ENCODE measurements around the gene MPRIP. TPM values are rescaled to one million over a fixed set of nuclear protein-coding genes. Genes with fewer than 3 reads are reported as not detected.
A peak's percentile ranks its signal among the peaks of the same experiment; 100 is the strongest.

MPRIP gene
- total RNA-seq, 1 experiment from 2014 or later: 135 TPM

DNA sequence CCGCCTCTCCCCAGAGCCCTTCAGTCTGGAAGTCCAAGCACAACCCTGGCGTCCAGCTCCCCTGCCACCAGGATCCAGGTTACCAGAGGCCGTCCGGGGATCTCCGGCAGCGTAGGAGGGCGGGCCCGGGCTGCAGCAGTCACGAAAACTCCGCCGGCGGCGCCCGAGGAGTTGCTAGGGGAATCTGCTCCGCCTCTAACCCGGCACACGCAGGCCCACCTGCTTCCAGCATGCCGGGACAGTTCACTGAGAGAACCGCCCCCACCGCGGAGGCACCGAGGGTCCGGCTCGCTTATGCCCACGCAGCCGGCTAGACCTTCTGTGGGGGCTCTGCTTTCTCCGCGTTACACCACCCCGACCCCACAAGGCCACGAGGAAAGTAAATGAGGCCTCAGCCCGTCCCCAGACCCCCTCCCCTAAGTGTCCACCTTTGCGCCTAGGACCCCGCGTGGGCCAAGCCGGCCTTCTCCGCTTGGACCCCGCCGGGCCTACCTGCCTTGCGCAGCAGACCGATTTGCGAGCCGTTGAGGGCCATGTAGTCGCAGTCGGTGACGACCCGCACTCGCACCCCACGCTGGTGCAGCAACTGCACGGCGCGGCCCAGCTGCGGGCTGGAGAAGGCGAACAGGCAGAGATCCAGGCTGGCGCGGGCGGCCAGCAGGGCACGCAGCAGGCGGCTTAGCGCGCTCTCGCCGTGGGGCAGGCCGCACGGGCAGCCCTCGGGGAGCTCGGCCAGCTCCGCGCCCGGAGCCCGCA is 163.3 kb downstream of the MPRIP start:
- DNase-seq (ENCODE audit: low read depth): peak; percentile 70

- peak; percentile 91 for DNase-seq (ENCODE audit: low read depth)
Measured at GRCh38 chr17:17206124-17206912, 164.1 kb downstream of the MPRIP start, which contains the start of gene PLD6. PLD6 (minus strand) TSS chr17:17206333; CDS start chr17:17206286, 47 bp downstream.

DNA sequence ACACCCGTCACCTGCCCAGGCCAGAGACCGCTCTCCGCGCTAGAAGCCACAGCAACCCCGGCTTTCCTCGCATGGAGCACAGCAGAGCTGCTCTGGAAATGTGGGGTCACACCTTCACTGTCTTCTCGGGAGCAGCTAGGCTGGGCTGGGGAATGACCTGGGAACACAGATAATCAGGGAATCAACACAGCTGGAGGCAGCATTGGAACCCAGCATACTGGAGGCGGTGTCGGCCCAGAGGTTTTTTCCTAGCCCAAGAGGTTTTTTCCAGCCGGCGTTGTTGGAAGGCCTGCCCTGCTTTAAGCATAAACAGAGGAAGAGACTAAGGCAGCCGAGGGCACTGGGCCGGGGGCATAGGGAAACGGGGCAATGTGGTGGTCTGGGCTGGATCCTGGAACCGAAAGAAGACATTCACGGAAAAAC is 164.7 kb downstream of the MPRIP start:
- no peak for DNase-seq (ENCODE audit: low read depth)

DNA sequence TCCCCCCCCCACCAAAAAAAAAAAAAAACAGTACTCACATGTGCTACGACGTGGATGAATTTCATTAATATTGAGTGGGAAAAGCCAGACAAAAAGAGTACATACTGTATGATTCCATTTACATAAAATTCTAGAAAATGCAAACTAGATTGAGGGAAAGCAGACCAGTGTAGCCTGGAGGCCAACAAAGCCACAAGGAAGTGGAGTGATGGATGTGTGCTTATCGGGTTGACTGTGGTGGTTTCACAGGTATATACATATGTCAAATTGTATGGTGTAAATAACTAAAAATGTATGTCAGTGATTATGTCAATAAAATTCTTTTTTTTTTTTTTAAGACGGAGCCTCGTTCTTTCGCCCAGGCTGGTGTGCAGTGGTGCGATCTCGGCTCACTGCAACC is 165.7 kb downstream of the MPRIP start:
- DNase-seq (ENCODE audit: low read depth): no peak

- no peak for DNase-seq (ENCODE audit: low read depth)
Measured at GRCh38 chr17:17213775-17214174, 171.5 kb downstream of the MPRIP start.

DNA sequence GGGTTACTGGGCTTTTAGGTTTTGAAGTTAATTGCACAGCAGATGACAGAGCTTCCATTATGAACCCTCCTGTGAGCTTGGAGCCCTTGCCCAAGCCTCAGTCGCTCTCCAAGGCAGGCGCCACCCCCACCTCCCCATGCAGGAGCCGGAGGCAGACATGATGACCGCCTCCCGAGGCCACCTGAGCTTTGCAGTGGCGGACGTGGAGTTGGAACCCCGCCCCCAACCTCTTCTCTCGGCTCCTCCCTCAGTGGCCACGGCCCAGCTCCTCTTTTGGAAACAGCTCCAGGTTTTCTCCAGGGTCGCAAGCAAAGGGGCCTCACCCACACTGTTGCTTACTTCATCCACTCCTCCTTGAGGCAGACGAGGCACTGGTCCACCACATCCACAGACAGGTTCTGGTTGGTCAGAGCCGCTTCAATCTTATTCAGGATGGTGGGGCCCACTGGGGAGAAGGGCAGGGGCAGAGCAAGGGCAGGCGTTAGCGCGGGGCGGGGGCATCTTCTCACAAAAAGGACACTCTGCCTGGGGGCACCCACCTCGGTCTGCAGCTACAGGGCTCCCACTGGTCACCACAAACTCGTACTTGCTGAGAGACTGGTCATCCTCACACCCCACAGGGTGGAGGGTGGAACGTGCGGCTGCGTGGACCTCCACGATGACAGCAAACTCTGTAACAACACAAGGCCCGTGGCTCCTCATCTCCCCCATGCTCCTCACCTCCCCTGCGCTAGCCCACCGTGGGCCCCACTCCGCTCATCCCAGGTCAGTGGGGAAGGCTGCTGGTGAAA is 172.6 kb downstream of the MPRIP start:
- no peak for DNase-seq (ENCODE audit: low read depth)

DNA sequence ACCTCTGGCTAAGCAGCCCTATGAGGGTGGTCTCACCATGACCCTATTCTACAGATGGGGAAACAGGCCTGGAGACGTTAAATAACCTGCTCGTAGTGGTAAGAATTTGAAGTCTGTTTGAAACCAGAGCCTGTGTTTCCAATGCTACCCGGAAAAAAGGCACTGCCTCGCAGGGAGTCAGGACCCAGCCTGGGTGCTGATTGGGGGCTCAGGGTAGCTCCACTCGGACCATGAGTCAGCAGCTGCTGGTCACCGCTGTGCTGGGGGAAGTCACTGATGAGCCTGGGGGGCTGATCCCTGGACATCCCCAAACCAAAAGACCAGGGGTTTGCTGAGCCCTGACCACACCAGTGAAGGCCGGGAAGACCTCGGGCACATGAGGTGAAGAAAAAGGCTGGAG is 173.3 kb downstream of the MPRIP start:
- DNase-seq (ENCODE audit: low read depth): no peak

GRCh38 chr17:17216236-17216635 is 174.0 kb downstream of the MPRIP start:
- no peak for DNase-seq (ENCODE audit: low read depth)

DNA sequence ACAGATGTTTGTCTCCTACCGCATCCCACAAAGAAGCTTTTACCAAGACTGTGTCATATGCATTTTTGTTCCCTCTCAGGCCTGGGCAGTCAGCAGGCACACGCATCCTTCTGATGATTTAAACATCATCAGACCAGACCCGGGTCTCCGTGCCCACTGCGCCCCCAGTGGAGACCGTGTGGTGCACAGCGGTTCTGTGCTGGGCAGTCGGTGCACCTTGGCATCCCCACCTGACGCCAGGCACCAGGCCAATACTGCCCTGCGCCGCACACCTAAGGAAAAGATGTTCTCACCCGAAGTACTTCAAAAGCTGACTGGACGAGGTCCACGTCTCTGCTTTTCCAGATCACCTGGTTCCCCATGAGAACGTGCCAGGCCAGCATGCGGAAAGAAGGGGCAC is 174.5 kb downstream of the MPRIP start:
- DNase-seq (ENCODE audit: low read depth): no peak

DNA sequence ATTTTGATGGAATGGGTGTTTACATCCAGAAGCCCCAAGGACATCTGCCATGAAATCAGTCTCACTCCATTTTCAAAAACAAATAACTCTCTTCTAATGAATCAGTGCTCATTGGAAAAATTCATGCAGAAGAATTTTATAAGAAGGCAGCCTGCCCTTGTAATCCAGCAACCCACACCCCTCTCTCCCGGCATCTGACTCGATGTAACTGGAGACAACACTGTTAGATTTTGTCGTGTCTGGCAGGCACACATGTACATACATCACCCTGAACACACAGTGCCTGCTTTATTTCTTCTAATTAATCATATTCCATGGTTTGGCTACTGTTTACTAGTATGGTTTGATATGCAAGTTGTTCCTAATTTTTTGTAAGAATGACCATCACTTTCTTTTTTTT is 175.7 kb downstream of the MPRIP start:
- no peak for DNase-seq (ENCODE audit: low read depth)

- no peak for DNase-seq (ENCODE audit: low read depth)
Measured at GRCh38 chr17:17220529-17220928, 178.3 kb downstream of the MPRIP start.

DNA sequence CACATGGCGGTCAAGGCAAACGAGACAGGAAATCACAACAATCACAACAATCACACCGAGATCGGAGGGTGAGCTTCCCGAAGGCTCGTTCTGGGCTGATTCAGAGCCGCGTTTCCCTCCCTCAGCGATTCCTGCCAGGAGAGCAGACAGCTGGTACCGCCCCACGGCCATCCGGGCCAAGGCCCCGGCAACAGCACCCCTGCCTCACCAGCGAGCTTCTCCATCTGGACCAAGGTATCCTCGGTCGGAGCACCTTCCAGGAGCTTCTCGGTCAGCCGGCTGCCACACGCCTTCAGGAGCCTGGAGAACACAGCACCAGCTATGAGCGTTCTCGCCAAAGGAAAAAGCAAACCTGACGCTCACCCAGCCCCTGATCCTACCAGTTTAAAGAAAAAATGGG is 179.1 kb downstream of the MPRIP start:
- no peak for DNase-seq (ENCODE audit: low read depth)

- DNase-seq (ENCODE audit: low read depth): no peak
Measured at GRCh38 chr17:17223736-17224135, 181.5 kb downstream of the MPRIP start.

- DNase-seq (ENCODE audit: low read depth): no peak
Measured at GRCh38 chr17:17224137-17224536, 181.9 kb downstream of the MPRIP start.

DNA sequence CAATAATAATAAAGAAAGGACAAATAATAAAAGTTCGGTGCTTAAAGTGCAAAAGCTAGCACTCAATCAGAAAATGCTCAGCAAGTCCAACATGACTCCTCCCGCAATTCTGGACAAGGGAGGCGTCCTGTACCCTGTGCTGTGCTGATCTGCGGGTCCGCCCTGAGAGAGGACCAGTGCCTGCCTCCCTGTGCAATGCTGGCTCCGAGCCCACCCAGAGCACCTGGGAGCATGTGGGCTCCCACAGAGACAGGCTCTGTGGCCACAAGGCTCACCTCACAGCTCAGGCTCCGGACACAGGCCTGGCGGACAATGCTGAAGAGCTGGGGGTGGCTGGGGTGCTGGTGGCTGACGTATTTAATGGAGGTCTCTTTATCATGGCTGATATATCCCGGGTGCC is 183.6 kb downstream of the MPRIP start:
- DNase-seq (ENCODE audit: low read depth): no peak

DNA sequence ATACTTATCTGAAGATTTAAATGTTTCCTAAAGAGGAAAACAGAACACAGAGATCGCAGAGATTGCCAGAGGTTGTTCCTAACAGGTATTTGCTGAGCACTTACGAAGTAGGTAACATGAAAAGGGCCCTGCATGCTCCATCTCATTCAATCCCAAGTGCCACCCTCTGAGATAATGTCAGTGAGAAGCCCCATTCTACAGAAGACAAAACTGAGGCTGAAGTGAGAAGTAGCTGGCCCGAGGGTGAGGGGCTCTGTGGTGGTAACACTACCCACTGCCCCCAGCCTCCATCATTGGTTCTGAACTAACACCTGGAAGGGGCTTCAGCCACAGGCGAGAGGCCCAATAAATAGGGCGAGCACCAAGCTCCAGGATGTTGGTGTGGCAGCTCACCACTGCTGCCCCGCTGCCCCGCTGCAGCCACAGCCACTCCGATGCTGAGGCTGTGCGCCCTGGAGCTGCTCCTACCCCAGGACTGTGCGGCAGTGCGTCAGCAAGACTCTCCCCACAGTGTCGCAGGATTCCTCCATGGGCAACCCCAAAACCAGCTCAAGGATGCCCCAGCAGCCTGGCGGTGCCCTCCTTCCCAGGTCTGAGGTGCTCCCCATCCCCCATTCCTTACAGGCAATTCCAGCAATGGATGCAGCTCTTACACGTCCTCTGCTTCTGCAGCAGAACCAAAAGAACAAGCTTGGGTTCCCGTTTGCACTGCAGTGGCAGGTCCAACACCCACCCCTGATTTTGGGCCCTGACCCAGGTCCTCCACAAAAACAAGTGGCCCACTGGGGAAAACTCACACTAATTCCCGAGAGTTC is 184.4 kb downstream of the MPRIP start:
- DNase-seq (ENCODE audit: low read depth): no peak

DNA sequence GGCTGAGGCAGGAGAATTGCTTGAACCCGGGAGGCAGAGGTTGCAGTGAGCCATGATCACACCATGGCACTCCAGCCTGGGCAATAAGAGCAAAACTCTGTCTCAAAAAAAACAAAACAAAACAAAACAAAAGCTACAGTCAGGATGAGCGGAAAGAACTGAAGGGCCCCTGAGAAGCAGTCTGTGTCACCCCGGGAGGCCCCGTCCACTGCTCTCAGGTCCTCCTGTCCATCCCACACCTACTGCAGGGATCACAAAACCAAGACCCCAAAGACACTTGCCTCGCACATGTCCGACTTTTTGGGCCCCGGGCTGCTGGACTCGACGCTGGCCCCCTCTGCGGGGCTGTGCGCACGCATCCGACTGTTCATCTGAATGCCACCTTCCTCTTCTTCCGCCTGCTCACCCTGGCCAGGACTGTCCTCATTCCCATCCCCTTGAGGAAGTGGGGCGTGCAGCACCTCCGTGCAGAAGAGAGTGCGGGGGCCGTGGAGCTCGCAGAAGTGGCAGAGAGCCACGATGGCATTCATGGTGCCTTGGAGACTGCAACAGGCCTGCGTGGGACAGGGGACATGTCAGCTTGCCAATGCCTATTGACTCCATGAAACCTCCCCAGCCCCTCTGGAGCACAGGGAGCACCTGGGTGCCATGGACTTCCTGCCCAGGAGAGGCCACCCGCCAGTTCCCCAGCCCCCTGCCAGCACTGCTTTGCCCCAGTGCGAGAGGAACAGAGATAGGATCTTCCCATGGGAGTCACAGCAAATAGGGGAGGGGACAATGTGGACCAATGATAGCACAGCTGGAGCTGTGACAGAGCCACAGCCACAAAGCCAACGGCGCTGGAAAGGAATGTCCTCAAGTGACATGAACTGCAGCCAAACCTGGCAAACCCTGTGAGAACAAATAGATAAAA is 185.6 kb downstream of the MPRIP start:
- DNase-seq (ENCODE audit: low read depth): no peak

- DNase-seq (ENCODE audit: low read depth): no peak
Measured at GRCh38 chr17:17228521-17229279, 186.4 kb downstream of the MPRIP start.
